ENCODE data around the gene ALDH3B2.
"Not testable (repeated sequence)": the region's sequence is repeated elsewhere in the genome, so short reads cannot be mapped to it uniquely, and the experiment has no call there.

DNA sequence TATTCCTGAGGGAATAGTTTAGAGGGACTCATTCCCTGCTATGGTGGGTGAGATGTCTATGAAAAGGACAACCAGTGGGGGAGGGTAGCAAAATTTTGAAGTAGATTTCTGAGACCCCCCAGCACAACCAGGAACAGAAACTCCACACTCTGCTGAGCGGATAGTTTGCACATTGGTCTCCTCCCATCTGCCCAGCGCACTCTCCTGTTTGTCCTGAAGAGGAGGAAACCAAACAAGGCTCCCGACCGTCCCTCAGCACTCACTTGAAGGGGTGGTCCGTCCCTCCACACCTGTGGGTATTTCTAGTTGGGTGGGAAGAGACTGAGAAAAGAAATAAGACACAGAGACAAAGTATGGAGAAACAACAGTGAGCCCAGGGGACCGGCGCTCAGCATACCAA, 41.8 kb upstream of the ALDH3B2 start:
- not testable (repeated sequence) for TF ChIP-seq HMGXB4 (CRISPR knock-in tag; IDR thresholded peaks at IDR 0.05); ZBTB43 (CRISPR knock-in tag; IDR thresholded peaks at IDR 0.05); CTCF (IDR thresholded peaks at IDR 0.05); CDX4 (CRISPR knock-in tag; IDR thresholded peaks at IDR 0.05; ENCODE audit: borderline replicate concordance)
- TF ChIP-seq, protein P1, sequence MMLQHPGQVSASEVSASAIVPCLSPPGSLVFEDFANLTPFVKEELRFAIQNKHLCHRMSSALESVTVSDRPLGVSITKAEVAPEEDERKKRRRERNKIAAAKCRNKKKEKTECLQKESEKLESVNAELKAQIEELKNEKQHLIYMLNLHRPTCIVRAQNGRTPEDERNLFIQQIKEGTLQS (CRISPR knock-in tag; conservative IDR thresholded peaks at IDR 0.05): not testable (repeated sequence)
- TF ChIP-seq, protein P2, sequence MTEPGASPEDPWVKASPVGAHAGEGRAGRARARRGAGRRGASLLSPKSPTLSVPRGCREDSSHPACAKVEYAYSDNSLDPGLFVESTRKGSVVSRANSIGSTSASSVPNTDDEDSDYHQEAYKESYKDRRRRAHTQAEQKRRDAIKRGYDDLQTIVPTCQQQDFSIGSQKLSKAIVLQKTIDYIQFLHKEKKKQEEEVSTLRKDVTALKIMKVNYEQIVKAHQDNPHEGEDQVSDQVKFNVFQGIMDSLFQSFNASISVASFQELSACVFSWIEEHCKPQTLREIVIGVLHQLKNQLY (CRISPR knock-in tag; IDR thresholded peaks at IDR 0.05): not testable (repeated sequence)
